Activated T-cell treated with anti-CD3 and anti-CD28 coated beads, Interleukin-2, amount 50 U/mL, for 24 hours (primary cell): ENCODE data around the gene IMPDH2.

ENCODE experiments used
- DNase-seq: peaks from one replicate; pipeline ENCODE4 v3.0.0-alpha.2; 2020
- H3K27ac Mint-ChIP-seq: 2 replicates; pipeline ENCODE4 v1.8.0; 2020; ENCODE audit warnings: mild to moderate bottlenecking, mixed read lengths
- H3K27me3 Mint-ChIP-seq: 2 replicates; pipeline ENCODE4 v1.8.0; 2020; ENCODE audit warnings: mixed read lengths
- H3K36me3 Mint-ChIP-seq: 2 replicates; pipeline ENCODE4 v1.8.0; 2020; ENCODE audit warnings: low read depth, mixed read lengths
- H3K4me1 Mint-ChIP-seq: 2 replicates; pipeline ENCODE4 v1.8.0; 2020; ENCODE audit warnings: low read depth, mixed read lengths
- H3K4me3 Mint-ChIP-seq: 2 replicates; pipeline ENCODE4 v1.8.0; 2020; ENCODE audit warnings: mild to moderate bottlenecking, moderate library complexity, mixed read lengths
- H3K9me3 Mint-ChIP-seq: 2 replicates; pipeline ENCODE4 v1.8.0; 2020; ENCODE audit warnings: mixed read lengths

IMPDH2 gene

DNA sequence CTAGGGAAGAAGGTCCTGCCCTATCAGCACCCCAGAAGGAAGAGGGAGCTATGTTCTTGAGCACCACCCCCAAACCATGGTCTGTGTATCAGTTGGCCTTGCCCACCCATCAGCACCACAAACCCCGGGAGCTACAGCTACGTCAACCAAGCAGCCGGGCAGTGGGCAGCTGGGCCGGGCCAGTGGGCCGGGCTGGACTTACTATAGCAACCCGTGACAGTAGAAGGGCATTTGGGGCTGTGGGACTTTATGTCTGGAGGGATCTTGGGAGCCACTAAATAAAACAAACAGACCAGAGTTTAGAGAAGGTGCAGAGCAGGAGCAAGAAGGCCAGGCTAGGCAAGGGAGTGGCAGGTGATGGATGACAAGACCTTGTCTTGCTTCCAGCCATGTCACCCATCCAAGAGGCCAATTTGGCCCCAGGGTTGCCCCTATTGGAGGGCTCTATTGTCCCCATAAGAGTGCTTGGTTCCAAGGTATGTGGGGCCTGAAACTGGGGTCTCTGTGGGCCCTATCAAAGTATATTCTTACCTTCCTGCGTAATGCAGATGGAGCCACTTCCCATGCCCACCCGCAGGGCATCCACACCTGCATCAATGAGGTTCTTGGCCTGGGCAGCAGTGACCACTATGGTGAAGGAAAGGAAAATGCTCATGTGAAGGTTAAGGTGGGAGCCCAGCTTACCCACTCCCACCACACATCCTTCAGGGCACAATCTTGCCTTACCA is 3.2 kb downstream of the IMPDH2 start:
- H3K36me3 Mint-ChIP-seq: peaks cover 92% of the 10 kb centered on the region
- no peak for DNase-seq
- H3K27me3 Mint-ChIP-seq: no peaks in the 10 kb centered on the region
- peak overlapping the region; percentile 90 for H3K4me3 Mint-ChIP-seq
- H3K4me1 Mint-ChIP-seq: peaks cover 68% of the 10 kb centered on the region
- H3K9me3 Mint-ChIP-seq: no peaks in the 10 kb centered on the region
- H3K27ac Mint-ChIP-seq: peak overlapping the region; percentile 96

DNA sequence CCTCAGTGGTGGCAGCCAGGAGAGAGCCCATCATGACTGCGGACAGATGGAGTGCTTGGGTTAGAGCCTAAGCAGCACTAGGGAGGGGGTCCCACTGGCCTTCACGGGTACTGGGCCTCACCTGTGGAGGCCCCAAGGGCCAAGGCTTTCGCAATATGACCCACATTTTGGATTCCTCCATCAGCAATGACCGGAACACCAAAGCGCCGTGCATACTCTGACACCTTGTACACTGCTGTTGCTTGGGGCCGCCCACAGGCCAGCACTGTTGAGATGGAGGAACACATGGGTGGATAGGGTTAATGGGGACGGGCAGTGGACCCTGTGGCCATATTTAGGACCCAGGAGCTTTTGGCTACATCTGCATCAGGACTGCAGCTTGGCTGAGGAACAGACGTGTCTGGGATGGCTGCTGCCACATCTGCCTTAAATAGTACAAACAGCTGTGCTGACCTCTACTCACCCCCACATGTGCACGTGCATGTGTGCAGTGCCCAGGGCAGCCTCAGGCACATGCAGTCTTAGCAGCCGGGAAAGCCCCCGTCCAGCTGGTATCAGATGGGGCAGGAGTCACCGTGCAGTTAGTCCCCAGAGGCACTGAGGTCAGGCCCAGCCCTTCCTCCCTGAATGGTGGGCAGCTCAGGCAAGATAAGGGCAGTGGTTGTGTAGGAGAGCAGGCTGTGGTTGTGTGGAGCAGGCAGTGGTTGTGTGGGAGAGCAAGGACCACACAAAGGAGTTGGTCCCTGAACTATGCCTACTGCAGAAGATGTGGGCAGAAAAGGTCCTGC is 4.0 kb downstream of the IMPDH2 start:
- Mint-ChIP-seq H3K4me1 (peaks cover 70% of the 10 kb centered on the region), H3K36me3 (peaks cover 91% of the 10 kb centered on the region), H3K27ac (peak overlapping the region; percentile 96), H3K9me3 (no peaks in the 10 kb centered on the region), H3K4me3 (peak overlapping the region; percentile 90), H3K27me3 (no peaks in the 10 kb centered on the region)
- DNase-seq: no peak

DNA sequence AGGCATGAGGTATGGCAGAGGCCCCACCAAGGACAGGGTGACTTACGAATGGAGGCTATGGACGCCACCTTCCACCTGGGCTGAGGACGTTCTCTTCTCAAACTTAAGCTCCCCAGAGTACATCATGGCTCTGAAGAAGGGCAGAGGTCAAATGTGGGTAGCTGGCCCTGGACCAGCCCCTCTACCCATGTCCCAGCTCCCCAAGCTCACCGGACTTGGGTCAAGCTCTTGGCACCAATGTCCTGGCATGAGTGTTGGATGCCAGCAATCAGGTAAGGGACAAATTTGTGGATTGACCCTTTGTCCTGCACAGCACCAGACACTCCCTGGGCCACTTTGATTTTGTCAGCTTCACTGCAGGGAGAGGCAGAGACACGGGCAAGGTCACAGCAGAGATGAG is 4.7 kb downstream of the IMPDH2 start:
- Mint-ChIP-seq H3K27me3 (no peaks in the 10 kb centered on the region), H3K27ac (peak overlapping the region; percentile 96), H3K9me3 (no peaks in the 10 kb centered on the region), H3K4me3 (peak overlapping the region; percentile 90), H3K36me3 (peaks cover 91% of the 10 kb centered on the region), H3K4me1 (peaks cover 71% of the 10 kb centered on the region)
- DNase-seq: no peak

DNA sequence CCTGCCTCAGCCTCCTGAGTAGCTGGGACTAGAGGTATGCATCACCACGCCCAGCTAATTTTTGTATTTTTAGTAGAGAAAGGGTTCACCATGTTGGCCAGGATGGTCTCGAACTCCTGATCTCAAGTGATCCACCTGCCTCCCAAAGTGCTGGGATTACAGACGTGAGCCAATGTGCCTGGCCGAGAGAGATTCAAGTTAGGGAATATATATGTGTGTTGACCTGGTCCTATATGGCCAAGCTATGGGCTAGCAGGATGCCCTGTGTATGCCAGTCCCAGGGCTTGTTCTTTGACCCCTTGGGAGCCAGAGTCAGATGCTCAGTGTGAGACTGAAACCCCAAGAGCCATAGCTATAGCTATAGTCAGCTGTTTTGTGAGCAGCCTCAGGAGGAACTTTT is 5.4 kb downstream of the IMPDH2 start:
- Mint-ChIP-seq H3K27ac (peak overlapping the region; percentile 96), H3K4me1 (peaks cover 70% of the 10 kb centered on the region), H3K4me3 (peak overlapping the region; percentile 90), H3K9me3 (no peaks in the 10 kb centered on the region), H3K27me3 (no peaks in the 10 kb centered on the region), H3K36me3 (peaks cover 85% of the 10 kb centered on the region)
- no peak for DNase-seq

DNA sequence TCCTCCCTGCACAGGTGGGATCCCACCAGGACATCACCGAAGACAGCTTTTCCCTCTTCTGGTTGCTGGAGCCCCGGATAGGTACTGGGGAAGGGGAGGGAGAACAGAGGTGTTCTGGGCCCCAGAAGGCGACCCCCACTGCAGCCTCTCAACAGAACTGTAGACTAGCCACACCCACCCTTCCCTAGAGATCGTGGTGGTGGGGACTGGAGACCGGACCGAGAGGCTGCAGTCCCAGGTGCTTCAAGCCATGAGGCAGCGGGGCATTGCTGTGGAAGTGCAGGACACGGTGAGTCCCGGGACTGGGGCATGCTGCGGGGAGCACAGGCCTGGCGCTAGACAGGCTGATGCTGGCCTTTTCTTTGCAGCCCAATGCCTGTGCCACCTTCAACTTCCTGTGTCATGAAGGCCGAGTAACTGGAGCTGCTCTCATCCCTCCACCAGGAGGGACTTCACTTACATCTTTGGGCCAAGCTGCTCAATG is 6.5 kb downstream of the IMPDH2 start:
- Mint-ChIP-seq H3K4me1 (peaks cover 64% of the 10 kb centered on the region), H3K4me3 (peak overlapping the region; percentile 90), H3K9me3 (no peaks in the 10 kb centered on the region), H3K27ac (peak overlapping the region; percentile 96), H3K36me3 (peaks cover 79% of the 10 kb centered on the region), H3K27me3 (no peaks in the 10 kb centered on the region)
- peak; percentile 62 for DNase-seq

DNA sequence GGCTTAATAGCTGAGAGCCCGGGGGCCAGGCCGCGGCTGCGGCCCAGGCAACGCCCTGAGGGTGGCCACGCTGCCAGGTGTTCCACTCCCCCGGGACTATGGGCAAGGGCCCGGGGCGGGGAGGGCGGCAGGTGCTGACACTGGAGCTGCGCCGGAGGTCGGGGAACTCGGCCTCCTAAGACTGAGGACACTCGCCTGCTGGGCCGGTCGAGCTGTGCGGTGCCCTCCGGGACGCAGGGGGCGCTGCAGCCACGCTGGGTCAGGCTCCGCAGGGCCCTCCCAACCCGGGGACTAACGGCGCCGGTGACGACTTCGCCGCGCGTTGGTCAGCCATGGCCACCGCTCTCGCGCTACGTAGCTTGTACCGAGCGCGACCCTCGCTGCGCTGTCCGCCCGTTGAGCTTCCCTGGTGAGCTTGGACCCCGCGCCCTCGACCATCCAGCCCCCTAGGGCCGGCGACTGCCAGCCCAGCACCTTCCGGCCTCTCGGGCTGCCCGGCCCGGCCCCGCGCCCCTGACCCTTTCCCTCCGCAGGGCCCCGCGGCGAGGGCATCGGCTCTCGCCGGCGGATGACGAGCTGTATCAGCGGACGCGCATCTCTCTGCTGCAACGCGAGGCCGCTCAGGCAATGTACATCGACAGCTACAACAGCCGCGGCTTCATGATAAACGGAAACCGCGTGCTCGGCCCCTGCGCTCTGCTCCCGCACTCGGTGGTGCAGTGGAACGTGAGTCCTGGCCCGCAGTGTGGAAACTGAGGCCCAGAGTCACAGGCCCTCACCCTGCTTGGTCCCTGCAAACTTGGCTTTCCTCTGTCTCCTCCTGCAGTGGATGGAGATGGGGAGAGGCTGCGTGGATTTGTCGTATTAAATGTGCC is 7.1 kb downstream of the IMPDH2 start, which contains the start of gene NDUFAF3:
TSS of gene NDUFAF3 (plus strand) at position 309 of the 875 bp plus-strand sequence. CDS start at position 333, 24 bp downstream.
- peak within 1 kb of the TSS; percentile 90 for H3K4me3 Mint-ChIP-seq
- H3K4me1 Mint-ChIP-seq: peaks cover 65% of the 10 kb centered on the region
- peak; percentile 97 for DNase-seq
- H3K36me3 Mint-ChIP-seq: peaks cover 75% of the 10 kb centered on the region
- no peaks in the 10 kb centered on the region for H3K9me3 Mint-ChIP-seq
- H3K27ac Mint-ChIP-seq: peak within 1 kb of the TSS; percentile 96
- H3K27me3 Mint-ChIP-seq: no peaks in the 10 kb centered on the region

DNA sequence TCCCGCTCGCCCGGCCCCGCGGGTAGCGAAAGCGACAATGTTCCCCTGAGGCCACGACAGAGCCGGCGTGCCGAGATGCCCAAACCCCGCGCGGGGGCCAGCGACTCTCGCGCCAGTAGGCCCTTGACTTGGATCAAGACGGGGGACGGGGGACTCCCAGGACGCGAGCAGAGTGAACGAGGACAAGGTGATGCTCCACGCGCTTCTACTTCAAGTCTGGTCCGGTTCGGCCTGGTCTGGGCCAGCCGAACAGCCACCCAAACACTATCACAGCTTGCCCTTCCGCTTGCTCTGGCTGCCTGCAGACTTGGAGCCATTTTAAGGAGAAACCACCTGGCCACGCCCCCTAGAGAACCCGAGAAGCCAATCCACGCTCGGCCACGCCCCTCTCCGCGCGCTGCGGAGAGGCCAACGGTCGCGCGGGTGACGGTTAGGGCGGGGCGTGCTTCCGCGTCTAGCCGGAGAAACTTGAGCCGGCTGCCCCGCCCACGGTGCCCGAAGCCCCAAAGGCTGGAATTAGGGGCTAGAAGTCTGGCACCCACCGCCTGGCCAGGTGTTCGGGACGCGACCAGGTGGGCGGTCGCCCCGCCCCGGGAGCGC is 7.9 kb downstream of the IMPDH2 start:
- peak overlapping the region; percentile 96 for H3K27ac Mint-ChIP-seq
- DNase-seq: peak; percentile 98
- H3K4me1 Mint-ChIP-seq: peaks cover 61% of the 10 kb centered on the region
- peaks cover 74% of the 10 kb centered on the region for H3K36me3 Mint-ChIP-seq
- no peaks in the 10 kb centered on the region for H3K27me3 Mint-ChIP-seq
- peak overlapping the region; percentile 90 for H3K4me3 Mint-ChIP-seq
- no peaks in the 10 kb centered on the region for H3K9me3 Mint-ChIP-seq

DNA sequence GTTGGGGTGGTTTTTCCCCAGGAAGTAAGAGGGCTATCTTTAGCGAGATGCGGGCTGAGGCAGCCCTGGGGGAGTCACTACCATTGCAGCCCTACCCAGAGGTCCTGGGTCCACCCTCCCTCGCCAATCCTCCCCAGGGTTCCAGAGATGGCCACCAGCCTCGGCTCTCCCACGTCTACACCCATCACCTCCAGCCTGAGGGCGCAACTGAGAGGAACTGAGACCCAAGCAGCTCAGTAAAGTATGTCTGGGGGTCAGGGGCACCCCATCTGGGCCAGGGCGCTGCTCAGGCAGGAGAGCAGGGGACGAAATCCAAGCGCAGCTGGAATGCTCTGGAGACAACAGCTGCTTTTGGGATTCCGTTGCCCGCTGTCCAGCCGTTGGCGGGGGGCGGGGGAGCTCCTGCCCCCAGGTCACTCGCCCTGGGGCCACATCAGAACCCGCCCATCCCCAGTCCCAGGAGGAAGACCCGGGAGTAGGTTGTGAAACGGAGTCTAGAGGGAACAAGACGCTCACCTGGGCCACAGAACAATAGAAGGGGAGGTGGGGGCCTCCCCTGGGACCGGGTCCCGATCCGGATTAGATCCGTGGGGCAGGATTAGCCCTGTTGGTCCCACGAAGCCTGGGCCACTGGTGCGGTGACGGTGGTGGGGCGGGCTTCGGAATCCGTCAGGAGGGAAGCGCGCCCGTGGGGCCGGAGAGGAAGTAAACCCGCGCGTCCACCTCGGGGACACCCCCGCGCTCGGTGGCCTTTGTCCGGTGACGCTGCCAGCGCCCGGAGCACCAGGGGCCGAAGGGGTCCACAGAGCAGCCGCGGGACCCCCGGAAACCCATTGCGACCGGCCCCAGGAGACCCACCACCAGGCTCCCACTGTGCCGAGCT is 8.6 kb downstream of the IMPDH2 start:
- peak; percentile 63 for DNase-seq
- Mint-ChIP-seq H3K27ac (peak overlapping the region; percentile 96), H3K4me3 (peak overlapping the region; percentile 90), H3K27me3 (no peaks in the 10 kb centered on the region), H3K36me3 (peaks cover 74% of the 10 kb centered on the region), H3K4me1 (peaks cover 53% of the 10 kb centered on the region), H3K9me3 (no peaks in the 10 kb centered on the region)

DNA sequence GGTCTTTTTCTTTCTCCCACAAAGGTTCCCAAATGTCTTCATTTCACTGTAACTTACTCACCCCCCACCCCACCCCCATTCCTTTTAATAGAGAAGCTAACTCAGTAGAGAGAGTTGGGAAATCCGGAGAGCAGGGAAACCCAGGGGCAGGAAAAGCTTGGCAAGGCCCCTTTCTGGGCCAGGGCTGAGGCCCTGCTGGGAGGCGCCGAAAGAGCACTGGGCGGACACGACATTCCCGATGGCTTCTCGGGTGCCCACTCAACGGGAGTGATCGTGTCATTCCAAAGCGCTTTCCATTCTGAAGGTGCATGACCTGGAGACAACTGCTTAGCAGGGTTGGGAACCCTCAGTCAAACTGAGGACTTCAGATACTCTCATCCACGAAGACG is 9.3 kb downstream of the IMPDH2 start:
- Mint-ChIP-seq H3K4me3 (peak overlapping the region; percentile 90), H3K36me3 (peaks cover 74% of the 10 kb centered on the region), H3K9me3 (no peaks in the 10 kb centered on the region), H3K27me3 (no peaks in the 10 kb centered on the region), H3K27ac (peak overlapping the region; percentile 96), H3K4me1 (peaks cover 47% of the 10 kb centered on the region)
- DNase-seq: no peak

DNA sequence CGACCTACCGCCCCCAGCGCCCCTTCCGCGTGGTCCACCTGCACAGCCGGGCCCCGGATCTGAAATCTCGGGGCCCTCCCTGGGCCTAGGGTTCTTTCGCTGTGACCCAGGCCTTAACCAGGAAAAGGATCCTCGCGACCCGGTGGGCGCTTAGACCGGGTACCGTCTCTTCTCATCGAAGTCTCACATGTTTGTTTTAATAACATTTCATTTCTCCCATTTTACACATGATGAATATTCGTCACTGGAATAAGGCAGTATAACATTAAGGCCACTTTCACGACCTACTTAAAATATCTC is 10.5 kb downstream of the IMPDH2 start:
- Mint-ChIP-seq H3K36me3 (peaks cover 74% of the 10 kb centered on the region), H3K27me3 (no peaks in the 10 kb centered on the region), H3K27ac (peak overlapping the region; percentile 89), H3K4me3 (peak overlapping the region; percentile 90), H3K9me3 (no peaks in the 10 kb centered on the region), H3K4me1 (peaks cover 34% of the 10 kb centered on the region)
- no peak for DNase-seq

DNA sequence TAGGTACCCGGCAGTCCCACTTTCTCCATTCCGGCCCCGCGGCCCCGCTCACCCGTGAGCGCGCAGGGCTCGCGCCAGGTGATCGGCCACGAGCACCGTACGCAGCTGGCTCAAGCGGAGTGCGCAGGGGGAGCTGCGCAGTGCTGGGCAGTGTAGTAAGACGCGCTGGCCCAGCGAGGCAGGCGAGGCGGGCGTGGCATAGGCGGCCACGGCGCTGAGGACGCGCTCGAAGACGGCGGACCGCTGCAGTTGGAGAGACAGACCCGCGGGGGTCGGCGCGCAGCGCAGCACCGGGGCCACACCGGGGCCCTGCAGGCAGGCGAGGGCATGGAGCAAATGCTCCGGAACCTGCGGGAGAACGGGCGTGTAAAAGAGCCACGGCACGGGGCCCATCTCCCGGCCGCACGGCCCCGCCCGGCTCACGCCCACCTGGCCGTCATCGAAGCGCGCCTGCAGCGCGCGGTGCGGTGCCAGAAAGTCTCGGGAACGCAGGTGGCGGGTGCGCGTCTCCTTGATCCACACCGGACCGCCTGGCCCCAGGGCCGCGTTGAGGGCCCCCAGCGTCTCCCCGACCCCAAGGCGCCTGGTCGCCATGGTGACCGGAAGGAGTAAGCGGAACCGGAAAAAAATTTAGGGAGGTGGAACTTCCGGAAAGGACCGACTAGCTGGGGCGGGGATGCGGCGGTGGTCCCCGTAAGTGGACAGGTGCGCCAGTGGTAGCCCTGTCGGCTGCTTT is 11.1 kb downstream of the IMPDH2 start, which contains the start of gene DALRD3:
TSS of gene DALRD3 (minus strand) at position 610 of the 736 bp plus-strand sequence. CDS start at position 594, 16 bp downstream.
- peak within 1 kb of the TSS; percentile 89 for H3K27ac Mint-ChIP-seq
- H3K36me3 Mint-ChIP-seq: peaks cover 74% of the 10 kb centered on the region

DNA sequence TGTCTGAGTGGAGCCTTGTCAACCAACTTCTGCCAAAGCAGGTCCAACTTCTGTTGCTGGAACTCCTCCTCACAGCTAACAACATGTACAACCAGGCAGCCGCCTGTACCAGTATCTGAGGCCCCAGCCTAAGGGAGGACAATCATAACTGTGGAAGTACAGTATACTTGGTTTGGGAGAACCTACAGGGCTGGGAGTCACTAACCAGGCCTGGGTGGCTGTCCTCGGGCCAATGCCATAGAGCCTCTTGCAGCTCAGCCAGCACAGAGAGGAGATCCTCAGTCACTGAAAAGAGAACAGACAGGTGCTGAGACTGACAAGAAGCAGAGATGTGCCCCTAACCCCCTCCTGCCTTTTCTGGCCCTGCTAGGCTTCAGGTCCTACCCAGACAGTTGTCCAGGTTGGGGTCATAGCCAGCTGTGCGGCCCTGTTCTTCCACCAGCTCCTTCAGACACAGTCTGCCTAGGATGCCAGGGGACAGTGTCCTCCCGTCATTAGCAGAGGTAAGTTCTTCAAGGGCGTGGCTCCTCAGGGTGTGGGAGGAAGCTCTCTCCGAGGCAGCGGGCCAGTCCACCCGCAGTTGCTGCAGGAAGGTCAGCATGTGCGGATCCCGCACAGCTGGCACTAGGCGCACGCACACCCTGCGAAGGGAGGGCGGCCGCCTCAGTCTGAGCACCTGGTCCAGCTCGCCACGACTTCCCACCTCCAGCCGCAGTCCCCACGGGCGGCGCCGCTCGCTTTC is 11.8 kb downstream of the IMPDH2 start:
- DNase-seq: peak; percentile 45
- no peaks in the 10 kb centered on the region for H3K27me3 Mint-ChIP-seq
- H3K27ac Mint-ChIP-seq: peak overlapping the region; percentile 73
- H3K4me1 Mint-ChIP-seq: peaks cover 26% of the 10 kb centered on the region
- peak overlapping the region; percentile 90 for H3K4me3 Mint-ChIP-seq
- peaks cover 74% of the 10 kb centered on the region for H3K36me3 Mint-ChIP-seq
- H3K9me3 Mint-ChIP-seq: no peaks in the 10 kb centered on the region

More for the DNA sequence above, 11.1 kb downstream of the IMPDH2 start, which contains the start of gene DALRD3:
- H3K4me1 Mint-ChIP-seq: peaks cover 30% of the 10 kb centered on the region
- peak; percentile 80 for DNase-seq
- H3K4me3 Mint-ChIP-seq: peak within 1 kb of the TSS; percentile 90
- H3K27me3 Mint-ChIP-seq: no peaks in the 10 kb centered on the region
- no peaks in the 10 kb centered on the region for H3K9me3 Mint-ChIP-seq
